ENCODE data around the gene MYO1A.

DNA sequence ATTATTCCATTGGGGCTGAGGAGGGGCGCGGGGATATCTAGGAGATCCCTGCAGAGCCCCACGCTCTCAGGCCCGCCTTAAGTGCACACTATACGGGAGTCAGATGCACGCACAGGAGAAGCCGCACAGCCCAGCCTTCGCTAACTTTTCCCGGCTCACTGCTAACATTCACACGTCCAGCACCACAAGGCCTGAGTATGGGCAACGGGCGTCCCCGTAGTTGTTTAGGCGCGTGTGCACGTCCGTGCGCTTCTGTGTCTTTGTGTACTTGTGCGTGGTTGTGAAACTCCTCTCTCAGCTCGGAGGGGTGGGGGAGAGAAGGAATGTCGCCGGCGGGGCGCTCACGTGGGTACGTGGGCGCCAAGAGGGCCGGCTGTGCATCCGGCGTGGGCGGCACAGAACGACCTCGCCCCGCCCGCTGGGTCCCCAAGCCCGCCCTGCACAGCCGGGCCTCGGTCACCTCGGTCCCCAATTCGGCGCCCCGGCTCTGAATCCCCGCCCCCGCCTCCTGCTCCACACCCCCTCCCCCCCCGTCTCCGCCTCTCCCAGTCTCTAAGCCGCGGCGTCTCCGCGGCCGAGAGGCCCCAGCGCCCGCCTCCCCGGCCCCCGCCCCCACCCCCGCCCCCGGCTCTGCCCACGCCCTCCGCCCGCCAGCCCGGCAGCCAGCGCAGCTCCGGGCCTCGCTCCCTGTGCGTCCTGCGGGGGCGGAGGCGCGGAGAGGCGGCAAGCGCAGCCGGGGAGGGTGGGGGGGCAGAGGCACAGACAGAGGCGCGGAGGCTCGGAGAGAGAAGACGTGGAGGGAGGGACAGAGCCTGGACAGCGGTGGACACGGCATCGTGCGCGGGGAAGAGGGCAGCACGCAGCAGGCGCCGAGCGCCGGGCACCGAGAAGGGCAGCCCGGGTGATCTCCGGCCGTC is 38.7 kb upstream of the MYO1A start, which contains the start of gene NAB2:
- TF ChIP-seq EZH2 (optimal IDR thresholded peaks at IDR 0.05; ENCODE audit: low read depth, low read length): no peak
- TF ChIP-seq, protein P1, sequence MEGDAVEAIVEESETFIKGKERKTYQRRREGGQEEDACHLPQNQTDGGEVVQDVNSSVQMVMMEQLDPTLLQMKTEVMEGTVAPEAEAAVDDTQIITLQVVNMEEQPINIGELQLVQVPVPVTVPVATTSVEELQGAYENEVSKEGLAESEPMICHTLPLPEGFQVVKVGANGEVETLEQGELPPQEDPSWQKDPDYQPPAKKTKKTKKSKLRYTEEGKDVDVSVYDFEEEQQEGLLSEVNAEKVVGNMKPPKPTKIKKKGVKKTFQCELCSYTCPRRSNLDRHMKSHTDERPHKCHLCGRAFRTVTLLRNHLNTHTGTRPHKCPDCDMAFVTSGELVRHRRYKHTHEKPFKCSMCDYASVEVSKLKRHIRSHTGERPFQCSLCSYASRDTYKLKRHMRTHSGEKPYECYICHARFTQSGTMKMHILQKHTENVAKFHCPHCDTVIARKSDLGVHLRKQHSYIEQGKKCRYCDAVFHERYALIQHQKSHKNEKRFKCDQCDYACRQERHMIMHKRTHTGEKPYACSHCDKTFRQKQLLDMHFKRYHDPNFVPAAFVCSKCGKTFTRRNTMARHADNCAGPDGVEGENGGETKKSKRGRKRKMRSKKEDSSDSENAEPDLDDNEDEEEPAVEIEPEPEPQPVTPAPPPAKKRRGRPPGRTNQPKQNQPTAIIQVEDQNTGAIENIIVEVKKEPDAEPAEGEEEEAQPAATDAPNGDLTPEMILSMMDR (IDR thresholded peaks at IDR 0.05; ENCODE audit: low read length): no peak
- TF ChIP-seq EZH2phosphoT487 (IDR thresholded peaks at IDR 0.05; ENCODE audit: low read length): no peak

Data from MM.1S (cell line).